ENCODE results near the gene ATRIP. TPM values are rescaled to one million over a fixed set of nuclear protein-coding genes. Genes with fewer than 3 reads are reported as not detected.
"Not testable (repeated sequence)": the region's sequence is repeated elsewhere in the genome, so short reads cannot be mapped to it uniquely, and the experiment has no call there.

Gene ATRIP
- polyA plus RNA-seq, 4 donors, result 13.1 to 16.4 (median 13.5) TPM

- no peak for DNase-seq (ENCODE audit: low read depth in 4 of 4, low spot score in 3 of 4)
These were observed 20.0 kb downstream of the ATRIP start for GRCh38 chr3:48466386-48467109.

DNA sequence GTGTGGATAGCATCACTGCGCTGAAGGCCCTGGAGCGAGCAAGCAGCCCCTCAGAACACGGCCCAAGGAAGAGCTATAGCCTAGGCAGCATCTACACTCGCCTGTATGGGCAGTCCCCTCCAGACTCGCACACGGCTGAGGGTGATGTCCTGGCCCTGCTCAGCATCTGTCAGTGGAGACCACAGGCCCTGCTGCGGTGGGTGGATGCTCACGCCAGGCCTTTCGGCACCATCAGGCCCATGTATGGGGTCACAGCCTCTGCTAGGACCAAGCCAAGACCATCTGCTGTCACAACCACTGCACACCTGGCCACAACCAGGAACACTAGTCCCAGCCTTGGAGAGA lies 20.5 kb downstream of the ATRIP start:
- DNase-seq (ENCODE audit: low read depth in 4 of 4, low spot score in 3 of 4), result no peak

DNA sequence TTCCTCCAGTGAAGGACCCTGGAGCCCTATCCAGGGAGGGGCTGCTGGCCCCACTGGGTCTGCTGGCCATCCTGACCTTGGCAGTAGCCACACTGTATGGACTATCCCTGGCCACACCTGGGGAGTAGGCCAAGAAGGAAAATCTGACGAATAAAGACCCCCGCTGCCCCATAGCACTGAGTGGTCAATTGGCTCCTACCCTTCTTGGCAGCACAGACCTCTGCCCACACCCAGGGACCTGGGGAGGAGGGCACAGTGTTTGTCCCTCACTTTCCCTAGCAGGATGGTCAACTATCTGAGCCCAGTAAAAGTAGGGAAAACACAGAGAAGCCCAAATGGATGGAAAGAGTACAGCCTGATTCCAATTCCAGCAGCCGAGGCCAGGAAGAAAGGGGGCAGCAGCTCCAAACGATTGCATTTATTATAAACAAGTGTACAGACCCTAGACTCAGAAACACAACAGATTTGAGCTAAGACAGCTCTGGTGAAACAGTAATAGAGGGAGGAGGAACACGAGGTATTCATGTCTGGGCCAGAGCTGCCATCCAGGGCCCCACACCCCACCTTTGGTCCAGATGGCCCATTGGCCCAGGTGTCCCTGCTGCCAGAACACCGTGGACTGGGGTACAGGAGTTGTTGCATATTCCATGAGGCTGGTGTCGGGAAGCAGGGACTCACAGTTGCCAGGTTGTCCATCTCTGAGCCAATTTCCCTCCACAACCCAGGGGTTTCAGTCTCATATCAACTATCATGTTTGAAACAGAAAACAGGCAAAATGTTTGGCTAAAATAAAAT lies 21.1 kb downstream of the ATRIP start:
- DNase-seq (ENCODE audit: low read depth in 4 of 4, low spot score in 3 of 4), result no peak

GRCh38 chr3:48468329-48468731 lies 21.8 kb downstream of the ATRIP start:
- DNase-seq (ENCODE audit: low read depth in 4 of 4, low spot score in 3 of 4), result no peak

GRCh38 chr3:48469046-48469915 lies 22.7 kb downstream of the ATRIP start:
- no peak for DNase-seq (ENCODE audit: low read depth in 4 of 4, low spot score in 3 of 4)

DNA sequence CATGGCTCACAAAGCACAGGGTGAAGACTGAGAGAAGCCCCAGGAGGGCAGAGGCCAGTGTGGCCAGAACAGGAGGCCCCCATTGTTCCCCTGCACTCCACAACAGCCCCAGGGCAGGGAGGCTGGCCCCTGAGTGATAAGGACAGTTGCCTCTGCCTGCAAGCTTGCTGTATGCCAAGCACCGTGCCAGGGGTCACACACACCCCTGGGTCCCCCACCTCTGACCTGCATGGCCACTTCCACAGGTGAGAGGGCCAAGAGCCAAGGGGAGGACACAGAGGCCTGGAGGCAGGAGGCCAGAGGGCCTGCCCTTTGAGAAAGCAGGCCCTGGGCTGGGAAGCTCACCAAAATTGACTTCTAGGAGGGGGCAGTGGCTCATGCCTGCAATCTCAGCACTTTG lies 23.7 kb downstream of the ATRIP start:
- DNase-seq (ENCODE audit: low read depth in 4 of 4, low spot score in 3 of 4), result no peak

DNA sequence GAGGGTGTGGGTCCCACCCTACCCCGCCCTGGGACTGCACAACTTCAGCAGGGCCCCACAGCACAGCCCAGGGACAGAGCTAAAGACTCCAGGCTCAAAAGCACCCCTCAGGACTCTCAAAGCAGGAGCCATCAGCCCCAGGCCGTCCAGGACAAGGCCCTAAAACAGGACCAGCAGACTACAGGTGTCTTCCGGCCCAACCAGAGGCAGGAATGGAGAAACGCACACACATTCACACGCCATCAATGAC lies 26.1 kb downstream of the ATRIP start:
- no peak for DNase-seq (ENCODE audit: low read depth in 4 of 4, low spot score in 3 of 4)

DNA sequence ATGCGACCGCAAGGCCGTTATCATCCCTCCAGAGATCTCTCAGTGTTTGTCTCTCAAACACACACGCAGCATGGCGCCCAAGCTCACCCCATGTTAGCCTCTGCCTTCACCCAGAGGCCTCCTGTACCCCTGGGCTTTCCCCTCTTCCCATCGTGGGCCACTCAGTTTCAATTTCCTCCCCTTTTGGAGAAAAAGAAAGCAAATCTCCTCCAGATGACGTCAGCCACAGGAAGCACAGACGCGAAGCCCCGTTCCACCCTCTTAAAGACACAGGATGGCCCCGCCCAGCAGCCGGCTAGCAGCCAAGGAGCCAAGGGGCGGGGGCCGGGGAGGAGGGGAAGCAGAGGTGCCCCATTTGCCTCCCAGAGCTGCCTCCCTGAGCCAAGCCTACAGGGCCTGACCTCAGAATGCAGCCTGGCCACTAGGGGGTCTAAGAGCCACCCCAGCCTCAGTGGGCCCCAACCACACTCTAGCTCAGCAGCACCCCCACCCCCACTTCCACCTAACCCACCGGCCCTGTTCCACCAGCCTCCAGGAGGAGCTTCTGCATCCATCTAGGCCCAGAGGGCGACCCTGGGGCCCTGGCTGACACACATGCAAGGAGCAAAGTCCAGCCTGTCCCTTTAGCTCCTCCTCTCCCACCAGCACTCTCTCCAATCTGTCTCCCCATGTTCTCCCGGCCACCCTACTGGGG lies 26.5 kb downstream of the ATRIP start:
- DNase-seq (ENCODE audit: low read depth in 4 of 4, low spot score in 3 of 4), result peak; percentile 64 to 84 (median 81)

- no peak for DNase-seq (ENCODE audit: low read depth in 4 of 4, low spot score in 3 of 4)
These were observed 27.0 kb downstream of the ATRIP start for GRCh38 chr3:48473617-48473952.

DNA sequence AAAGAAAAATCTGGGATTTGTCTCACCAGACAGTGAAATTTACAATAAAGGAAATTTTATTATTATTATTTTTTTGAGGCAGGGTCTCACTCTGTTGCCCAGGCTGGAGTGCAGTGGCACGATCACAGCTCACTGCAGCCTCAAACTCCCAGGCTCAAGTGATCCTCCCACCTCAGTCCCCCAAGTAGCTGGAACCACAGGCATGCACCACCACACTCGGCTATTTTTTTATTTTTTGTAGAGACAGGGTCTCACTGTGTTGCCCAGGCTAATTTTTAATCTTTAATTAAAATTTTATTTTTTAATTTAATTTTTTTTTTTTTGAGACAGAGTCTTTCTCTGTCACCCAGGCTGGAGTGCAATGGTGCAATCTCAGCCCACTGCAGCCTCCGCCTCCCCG lies 27.5 kb downstream of the ATRIP start:
- not testable (repeated sequence) for DNase-seq (ENCODE audit: low read depth in 4 of 4, low spot score in 3 of 4)

GRCh38 chr3:48474619-48475018 lies 28.1 kb downstream of the ATRIP start:
- no peak for DNase-seq (ENCODE audit: low read depth in 4 of 4, low spot score in 3 of 4)

DNA sequence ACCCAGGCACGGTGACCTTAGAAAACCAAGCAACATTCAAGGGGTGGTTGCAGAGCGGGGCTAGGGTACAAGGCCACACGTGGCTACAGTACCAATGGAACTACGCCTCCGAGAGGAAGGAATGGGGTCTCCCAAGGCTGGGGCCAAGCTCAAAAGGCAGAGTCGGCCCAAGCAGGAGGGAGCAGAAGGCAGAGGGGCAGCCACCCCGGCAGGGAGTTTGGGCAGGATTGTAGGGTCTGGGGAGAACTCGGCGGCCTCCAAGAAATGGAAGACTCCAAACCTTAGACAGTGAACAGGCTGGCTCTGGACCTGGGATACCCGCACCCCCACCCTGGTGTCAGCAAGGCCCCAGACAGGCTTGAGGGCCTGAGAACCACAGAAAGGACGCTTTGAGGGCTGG lies 28.7 kb downstream of the ATRIP start:
- DNase-seq (ENCODE audit: low read depth in 4 of 4, low spot score in 3 of 4), result no peak

GRCh38 chr3:48476426-48477053 lies 30.0 kb downstream of the ATRIP start:
- DNase-seq (ENCODE audit: low read depth in 4 of 4, low spot score in 3 of 4), result no peak

DNA sequence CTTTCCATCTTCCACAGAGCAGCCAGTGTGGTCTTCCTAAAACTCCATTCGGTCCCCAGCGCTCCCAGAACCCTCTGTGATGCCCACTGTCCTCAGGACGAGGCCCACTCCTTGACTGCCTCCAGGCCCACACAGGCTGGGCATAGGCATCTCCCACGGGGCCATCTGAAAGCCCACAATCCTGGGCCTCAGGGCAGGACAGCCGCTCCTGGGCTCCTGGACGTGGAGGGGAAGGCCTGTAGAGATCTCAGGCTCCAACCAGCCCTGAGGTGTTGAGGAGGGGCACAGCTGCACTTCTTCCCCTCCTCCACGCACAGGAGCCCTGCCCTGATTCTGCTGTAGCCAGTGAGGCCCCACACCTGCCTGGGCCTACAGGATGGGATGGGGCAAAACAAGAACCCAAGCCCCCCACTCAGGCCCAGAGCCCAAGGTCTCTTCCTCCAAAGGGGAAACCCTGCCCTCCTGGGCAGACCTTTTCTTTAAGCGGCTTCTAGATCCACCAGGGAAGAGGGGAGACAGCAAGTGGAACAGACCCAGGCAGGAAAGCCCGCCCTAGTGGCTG lies 31.5 kb downstream of the ATRIP start:
- DNase-seq (ENCODE audit: low read depth in 4 of 4, low spot score in 3 of 4), result no peak

DNA sequence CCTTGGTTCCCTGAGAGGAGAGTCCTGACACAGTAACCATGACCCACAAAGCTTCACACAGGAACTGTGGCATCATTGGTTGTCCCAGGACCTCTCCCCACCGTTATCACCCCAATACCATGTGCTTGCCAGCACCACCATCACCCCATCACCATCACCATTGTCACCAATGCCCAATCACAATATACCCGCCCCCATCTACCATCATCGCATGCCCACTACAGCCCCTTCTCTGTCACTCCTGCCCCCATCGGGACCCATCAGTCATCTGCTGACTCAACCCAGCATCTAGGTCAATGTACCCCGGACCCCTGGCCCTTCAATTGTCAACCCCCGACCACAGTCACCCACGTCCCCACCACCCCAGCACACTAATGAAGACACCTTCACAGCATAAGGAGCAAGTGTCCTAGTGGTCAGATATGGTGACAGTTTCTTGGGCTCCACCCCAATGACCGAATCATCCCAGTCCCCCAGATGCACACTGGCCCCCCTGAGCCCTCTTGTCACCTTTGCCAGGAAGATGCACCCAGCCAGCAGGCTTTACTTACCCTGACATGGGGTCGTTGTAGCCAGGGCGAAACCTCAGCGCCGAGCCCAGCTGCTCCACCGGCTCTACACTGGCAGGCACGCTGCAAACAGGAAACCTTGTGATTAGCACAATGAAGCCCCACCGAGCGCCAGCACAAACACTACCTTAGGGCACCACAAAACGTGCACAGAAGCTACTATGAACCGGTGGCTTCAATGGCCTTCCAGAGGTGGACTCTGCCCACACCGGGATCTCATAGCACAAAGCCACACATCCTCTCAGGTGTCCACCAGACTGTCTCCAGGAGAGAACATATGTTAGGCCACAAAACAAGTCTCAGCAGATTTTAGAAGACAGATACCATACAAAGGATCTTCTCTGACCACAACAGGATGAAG lies 32.4 kb downstream of the ATRIP start:
- no peak for DNase-seq (ENCODE audit: low read depth in 4 of 4, low spot score in 3 of 4)

DNA sequence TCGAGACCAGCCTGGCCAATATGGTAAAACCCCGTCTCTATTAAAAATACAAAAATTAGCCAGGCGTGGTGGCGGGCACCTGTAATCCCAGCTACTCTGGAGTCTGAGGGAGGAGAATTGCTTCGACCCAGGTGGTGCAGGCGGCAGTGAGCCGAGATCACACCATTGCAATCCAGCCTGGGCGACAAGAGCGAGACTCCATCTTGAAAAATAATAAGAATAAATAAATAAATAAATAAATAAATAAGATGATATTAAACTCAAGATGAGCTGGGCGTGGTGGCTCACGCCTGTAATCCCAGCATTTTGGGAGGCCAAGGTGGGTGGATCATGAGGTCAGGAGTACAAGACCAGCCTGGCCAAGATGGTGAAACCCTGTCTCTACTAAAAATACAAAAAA lies 34.4 kb downstream of the ATRIP start:
- not testable (repeated sequence) for DNase-seq (ENCODE audit: low read depth in 4 of 4, low spot score in 3 of 4)

DNA sequence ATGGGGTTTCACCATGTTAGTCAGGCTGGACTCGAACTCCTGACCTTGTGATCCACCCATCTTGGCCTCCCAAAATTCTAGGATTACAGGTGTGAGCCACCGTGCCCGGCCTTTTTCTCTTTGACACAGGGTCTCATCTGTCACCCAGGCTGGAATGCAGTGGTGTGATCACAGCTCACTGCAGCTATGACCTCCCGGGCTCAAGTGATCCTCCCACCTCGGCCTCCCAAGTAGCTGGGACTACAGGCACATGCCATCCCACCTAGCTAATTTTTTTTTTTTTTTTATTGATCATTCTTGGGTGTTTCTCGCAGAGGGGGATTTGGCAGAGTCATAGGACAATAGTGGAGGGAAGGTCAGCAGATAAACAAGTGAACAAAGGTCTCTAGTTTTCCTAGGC lies 36.3 kb downstream of the ATRIP start:
- DNase-seq (ENCODE audit: low read depth in 4 of 4, low spot score in 3 of 4), result not testable (repeated sequence)

- no peak for DNase-seq (ENCODE audit: low read depth in 4 of 4, low spot score in 3 of 4)
These were observed 40.4 kb downstream of the ATRIP start for GRCh38 chr3:48486952-48487351.

DNA sequence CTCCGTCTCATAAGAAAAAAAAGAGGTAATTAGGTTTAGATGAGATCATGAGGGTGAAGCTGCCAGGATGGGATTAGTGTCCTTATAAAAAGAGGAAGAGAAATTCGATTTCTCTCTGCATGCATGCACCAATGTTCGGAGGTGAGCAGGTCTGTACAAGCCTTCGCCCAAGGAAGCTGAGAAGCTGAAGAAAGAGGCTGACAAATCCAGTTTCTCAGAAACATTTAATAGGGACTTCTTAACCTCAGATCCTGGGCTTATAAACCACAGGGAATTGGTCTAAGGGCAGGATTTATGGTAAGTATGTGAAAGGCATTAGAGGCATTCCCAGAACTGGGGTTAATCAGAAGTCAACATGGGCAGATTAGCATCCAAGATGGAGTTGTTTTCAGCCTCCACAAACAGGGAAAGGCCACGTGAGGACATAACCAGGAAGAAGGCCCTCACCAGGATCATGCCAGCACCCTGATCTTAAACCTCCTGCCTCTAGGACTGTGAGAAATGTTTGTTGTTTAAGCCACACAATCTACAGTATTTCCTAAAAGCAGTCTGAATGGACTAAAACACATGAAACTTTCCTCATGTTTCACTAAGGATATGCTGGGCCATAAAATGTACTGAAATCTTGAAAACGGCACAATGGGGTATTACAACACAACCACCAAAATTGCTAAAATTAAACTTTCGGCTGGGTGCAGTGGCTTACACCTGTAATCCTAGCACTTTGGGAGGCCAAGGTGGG lies 46.1 kb downstream of the ATRIP start:
- DNase-seq (ENCODE audit: low read depth in 4 of 4, low spot score in 3 of 4), result no peak

Data from left renal pelvis (tissue), 4 donors.